Measurements from ENCODE around the gene TMEM212.
"Not testable (repeated sequence)": the region's sequence is repeated elsewhere in the genome, so short reads cannot be mapped to it uniquely, and the experiment has no call there.

TMEM212 gene

DNA sequence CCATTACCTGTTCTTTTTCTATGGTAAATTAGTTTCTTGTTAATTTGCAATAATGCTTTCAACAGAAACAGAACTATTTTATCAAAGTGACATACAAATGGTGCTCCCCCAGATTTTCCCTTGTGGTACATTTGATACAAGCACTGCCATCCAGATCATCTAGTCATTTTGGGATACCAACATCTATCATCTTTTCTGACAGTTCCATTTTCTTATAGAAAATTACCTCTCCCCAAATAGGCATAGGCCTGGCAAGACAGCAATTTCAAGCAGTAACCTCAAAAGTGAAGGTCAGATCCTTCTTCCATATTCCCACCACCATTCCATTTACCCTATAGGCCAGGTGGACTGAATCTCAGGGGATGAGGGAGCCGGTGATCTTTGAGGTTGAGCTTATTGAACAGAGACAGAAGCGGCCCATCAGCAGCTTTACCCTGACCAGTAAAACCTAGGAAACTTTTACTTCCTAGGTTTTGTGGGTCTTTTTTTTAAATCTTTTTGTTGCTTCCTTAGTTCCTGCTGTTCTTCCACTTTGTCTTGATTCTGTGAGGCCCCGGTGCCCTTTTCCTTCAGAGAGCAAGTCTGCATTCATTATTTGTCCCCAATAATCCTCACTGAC, 29.8 kb upstream of the TMEM212 start:
- DNase-seq, result no peak

DNA sequence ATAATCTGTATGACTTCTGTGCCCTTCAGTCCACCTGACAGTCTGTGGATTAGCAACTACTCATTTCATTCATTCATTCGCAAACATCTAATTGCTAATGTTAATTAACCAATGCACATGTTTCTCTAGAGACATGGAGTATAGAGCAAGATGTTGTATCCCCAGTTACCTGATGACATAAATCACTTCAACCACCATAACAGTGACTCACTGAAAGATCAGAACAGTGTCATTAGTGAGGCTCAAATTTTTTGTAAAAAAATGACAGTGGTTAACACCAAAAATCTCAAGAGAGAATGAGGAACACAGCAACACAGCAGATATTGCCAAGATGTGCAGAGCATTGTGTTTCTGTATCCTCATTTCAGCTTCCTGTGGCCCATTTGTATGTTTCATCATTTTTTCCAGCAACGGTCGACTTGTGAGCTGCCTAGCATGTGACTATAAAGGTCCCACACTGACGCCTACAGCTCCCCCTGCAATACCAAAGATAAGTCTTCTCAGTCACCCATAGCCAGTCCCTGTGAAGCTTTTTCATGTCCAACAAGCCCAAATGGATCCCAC, 29.2 kb upstream of the TMEM212 start:
- DNase-seq, result no peak

DNA sequence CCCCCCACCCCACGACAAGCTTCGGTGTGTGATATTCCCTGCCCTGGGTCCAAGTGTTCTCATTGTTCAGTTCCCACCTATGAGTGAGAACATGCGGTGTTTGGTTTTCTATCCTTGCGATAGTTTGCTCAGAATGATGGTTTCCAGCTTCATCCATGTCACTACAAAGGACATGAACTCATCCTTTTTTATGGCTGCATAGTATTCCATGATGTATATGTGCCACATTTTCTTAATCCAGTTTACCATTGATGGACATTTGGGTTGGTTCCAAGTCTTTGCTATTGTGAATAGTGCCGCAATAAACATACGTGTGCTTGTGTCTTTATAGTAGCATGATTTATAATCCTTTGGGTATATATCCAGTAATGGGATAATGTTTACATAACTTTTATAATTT, 28.5 kb upstream of the TMEM212 start:
- DNase-seq, result not testable (repeated sequence)

DNA sequence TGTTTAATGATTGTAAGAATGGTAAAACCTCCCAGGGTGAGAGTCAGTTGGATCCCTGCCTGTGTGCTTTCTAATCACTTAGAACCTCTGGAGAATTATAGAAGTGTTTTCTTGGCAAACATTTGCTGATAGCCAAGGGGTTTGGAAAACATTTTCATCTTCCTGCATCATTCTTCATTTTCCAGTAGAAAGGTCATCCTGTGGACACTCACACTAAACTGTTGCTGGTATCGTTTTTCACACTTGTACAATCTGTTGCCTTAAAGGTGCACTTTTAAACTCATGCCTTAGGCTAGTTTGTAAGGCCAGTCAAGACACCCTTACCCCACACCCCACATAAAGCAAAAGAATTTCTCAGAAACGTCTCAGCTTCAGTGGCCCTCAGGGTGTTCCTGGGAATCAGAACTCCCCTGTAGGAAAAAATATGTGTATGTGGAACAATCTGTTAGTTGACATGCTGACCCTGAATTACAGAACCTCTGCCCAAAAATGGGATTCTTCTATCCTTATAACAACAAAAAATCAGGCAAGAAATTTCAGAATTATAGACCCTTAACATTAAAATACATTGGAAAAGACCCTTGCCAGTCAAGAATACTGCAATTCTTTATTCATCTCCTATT, 27.1 kb upstream of the TMEM212 start:
- no peak for DNase-seq

DNA sequence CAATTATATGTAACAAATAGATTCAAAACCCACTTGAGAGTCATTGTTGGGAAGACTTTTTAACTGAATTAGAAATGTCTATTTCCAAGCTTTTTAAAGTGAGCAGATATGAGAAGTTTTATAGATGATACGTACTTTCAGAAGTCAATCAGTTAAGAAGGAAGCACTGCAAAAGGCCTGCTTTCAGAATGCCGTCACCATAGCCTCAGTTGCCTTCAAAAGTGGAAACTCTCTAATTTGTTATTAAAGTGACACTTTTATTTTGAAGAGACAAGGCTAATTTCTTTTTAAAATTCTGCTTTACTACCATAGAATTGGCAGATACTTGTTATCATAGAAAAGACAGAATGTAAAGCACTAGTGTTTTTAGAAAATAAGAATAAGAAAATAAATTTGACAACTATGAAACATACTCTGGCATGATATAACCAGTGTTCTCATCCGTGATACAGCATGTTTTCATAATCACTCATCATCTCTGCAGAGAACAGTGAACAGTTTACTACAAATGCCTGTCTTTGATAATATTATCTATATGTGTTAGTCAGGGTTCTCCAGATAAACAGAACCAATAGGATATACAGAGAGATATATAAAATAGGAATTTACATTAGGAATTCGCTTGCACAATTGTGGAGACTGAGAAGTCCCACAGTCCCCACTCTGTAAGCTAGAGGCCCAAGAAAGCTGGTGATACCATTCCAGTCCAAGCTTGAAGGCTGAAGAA, 25.9 kb upstream of the TMEM212 start:
- DNase-seq, result no peak

DNA sequence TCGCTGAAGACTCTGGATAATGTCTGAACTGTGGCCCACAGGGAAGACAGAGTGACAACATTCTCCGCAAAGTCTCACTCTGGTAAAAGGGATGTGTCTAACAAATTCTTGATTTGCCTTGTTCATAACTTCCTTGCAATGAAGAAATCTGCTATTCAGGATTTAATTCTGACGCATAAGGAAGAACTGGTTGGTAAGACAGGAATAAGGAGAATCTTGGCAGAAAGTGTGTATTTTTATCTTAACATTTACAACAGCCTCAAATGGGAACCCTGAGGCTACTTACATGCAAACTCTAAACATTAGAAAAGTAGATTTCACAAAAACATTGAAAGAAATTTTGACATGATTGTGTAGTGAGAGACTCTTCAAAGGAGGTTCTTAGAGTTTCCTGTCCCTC, 22.1 kb upstream of the TMEM212 start:
- no peak for DNase-seq

DNA sequence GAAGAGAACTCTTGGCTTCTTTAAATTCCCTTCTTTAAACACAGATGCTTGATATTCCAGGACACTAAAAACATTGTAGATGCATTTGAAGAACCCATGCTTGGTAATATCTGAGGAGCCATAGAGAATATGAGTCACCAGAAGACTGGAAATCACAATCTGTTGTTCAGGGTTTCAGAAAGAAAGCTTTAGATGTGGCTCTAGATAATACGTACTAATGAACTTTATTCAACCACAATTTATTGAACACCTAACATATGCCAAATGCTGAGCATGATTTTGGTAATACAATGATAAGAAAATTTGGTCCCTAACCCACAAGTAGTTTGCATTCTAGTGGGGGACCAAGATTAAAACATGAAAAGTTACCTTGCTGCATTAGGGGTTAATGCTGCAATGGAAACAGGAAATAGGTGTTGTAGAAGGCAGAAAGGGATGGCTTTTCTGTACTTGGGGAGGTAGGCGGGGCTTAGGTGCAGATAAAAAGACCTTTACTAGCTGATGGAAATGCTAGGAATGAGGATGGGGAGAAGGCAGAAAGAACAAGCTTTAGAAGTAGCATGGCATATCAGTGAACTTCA, 21.3 kb upstream of the TMEM212 start:
- DNase-seq, result no peak

DNA sequence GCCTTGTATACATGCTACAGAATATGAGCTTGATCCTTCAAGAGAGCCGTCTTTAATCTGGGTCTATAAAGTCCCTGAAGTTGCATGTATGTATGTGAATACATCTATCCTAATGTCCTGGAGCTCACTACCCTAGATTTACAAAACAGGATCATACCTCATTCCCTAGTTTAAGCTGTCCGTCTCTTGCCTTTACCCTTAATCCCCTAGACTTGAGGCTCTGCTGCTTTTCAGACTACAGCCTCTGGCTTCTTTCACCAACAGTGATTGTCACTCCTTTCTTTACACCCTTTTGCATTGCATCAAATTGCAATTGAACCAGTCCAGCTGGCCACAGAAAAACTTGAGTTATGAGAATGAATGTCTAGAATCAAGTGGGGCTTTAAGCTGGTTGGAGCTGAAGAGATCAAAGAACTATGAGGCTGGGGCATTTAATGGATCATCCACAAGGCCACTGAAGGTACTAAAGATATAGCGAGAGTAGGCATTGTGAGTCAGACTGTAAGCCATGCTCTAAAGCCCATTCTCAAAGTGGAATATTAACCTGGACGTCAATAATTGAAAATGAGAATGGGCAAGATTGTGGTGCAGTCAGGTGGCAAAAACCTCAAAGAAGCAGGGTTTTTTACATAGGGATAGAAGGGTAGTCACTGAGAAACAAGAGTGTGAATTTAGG, 20.6 kb upstream of the TMEM212 start:
- DNase-seq, result no peak

DNA sequence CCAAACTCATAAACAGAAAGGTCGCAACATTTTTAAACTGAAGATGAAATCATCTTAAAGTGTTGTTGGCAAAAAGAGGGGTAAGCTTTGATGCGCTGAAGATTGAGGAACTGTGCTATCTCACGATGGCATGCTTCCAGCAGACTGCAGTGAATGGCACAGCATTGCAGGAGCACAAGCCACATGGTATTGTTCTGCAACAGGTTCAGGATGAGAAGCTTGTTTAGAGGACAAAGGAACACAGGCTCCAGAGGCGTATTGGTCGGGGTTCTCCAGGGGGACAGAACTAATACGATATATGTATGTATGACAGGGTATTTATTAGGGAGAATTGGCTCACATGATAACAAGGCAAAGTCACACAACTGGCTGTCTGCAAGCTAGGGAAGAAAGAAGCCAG, 19.0 kb upstream of the TMEM212 start:
- DNase-seq, result no peak

DNA sequence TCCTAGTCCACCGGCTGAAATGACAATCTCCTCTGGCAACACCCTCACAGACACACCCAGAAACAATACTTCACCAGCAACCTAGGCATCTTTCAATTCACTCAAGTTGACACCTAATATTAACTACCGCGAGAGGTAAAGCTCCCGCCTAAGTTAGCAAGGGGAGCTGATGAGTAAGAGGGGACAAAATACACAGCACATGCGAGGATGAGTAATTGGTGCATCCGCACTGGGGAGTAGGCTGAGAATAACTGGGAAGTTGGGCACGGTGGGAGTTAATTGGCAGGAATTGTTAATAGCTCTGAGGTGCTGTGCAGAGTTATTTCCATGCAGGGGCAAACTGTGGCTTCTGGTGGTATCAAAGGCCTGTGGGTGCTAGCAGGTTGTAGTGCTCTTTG, 18.3 kb upstream of the TMEM212 start:
- DNase-seq, result no peak

DNA sequence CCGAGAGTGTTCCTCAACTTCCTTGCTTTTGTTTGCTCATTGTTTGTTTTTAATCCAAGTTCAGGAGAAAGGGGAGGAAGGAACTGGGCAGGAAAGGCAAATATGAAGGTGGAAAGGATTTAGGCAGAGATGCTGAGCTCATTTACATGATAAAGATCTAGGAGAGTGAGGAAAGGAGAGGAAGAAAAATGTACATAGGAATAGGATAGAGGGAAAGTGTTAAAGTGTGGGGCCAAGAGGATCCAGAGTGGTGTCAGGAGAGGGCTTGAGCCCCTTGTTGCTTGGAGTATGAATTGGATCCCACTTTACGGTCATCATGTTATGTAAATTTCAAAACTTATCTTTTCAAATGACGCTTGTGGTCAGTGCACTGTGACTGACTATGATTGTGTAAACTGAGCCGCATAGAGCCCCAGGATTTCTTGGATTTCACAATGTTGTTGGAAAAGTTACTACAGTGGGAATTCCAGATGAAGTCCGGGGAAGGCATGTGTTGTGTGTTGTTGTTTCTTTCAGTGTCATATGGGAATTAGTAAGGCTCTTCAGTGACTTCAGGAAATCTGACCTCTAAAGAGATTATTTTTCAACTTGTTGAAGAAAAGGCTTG, 17.8 kb upstream of the TMEM212 start:
- no peak for DNase-seq

DNA sequence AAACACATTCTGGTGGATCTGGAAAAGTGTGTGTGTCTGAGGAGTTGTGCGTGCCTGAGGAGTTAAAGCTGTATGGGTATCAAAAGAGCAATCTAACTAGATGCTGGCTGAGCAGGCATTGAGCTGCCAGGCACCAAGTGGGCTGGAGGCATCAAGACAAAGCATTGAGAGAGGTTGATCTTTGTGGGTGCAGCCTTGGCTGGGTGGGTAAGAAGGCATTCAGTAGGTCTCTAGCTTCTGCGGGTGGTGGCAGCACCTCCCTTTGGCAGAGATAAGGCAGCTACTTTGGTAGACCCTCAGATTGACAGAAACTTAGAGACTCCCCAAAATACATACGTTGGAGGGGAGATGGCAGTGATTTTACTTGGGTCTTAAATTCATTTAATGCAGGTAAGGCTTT, 15.8 kb upstream of the TMEM212 start:
- no peak for DNase-seq

DNA sequence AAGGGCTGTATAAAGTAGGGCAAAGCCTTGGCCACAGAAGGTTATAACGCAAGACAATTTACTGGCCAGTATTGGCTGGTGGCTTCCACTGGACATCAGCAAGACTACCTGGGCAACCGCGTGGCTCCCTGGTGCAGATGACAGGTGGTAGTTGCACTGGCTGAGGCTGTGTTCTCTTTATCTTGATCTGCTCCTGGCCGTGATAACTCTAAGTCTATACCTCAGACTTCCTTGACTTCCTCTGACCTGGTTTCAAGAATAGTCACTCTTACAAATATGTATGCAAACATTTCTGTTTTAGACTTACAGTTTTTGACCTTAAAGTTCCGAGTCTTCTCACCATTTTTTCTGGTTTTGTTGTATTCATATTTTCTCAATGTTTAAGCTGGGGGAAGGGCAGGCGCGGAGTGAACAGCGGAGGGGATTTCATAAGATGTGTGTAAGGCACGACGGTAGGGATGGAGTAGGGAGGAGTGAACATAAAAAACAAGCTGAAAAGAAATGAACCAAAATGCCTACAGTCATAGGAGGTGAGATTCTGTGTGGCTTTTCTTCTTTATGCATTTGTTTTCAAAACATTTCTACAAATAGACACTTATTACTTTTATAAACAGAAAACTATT, 15.2 kb upstream of the TMEM212 start:
- no peak for DNase-seq

DNA sequence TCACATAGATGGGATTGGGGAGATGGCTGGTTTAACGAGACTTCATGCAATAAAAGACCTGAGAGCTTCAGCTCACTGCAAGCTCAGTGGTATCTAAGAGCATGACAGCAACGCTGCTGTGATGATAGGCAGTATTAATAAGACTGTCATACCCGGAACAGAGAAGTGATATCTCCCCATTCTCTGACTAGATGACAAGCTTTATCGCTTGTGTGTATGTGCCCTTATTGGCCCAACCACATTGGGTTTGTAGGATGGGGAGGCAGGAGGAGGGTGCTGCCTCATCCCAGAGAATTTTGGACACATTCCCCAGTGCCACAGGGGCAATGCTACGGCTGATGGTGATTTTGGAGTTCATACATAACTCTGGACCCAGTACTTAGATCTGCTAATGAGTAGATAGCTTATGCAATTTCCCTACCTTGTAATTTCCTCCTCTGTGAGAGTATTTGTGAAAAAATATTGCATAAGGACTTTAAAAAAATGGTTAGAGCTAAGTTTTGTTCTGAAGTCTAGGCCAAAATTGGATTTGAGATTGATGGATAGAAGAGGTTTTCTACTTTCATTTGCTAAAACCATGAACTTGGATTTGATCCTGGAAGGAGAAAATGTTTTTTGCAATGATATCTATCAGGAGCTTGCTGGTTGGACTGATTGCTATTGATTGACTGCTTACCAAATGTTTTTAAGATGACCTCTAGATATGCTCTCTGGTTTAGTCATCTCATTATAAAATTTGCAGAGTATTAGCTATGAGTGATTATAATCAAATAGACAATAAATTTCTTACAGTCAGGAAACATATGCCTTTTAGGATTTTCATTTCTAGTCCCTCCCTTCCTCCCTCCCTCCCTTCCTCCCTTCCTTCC, 14.0 kb upstream of the TMEM212 start:
- DNase-seq, result no peak

DNA sequence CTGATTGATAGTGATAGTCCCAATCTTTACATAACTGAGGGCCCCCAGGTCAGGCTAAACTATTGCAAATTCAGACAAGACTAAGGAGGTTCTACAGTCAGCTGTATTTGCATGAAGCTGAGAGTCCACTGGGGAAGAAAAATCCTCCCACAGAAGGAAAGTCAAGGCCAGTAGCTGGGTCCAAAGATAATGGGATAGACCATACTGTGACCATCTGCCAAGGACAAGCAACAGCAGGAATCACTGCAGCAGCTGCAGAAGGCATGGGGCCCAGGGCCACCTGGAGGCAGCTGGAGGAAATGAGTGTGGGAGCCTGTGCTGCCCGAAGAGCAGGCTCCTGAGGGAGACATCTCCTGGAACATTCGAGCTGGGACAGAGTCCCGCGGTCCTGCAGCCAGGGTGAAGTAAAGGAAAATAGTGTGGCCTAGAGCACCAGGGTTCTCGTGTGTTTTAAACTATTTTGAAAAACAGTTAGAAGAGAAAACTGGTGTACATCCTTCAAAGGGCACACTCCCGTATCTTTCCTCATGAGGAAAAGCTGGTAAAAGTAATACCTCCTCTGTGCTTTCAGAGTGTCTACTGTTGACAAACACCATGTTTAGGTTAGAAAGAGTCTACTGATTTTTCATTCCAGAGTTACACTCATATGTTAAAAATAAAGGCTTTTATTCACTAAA, 13.2 kb upstream of the TMEM212 start:
- DNase-seq, result peak; percentile 35

DNA sequence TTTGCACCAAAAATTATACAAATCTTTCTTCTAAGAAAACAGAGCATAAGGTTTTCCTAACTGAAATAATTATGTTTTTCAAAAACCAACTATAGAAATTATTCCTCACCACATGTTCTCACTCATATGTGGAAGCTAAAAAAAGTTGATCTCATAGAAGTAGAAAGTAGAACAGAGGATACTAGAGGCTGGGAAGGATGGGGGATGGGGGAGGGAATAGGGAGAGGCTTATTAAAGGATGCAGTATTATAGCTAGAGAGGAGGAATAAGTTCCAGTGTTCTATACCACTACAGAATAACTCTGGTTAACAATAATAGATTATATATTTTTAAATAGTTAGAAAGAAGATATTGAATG, 12.7 kb upstream of the TMEM212 start:
- DNase-seq, result no peak

DNA sequence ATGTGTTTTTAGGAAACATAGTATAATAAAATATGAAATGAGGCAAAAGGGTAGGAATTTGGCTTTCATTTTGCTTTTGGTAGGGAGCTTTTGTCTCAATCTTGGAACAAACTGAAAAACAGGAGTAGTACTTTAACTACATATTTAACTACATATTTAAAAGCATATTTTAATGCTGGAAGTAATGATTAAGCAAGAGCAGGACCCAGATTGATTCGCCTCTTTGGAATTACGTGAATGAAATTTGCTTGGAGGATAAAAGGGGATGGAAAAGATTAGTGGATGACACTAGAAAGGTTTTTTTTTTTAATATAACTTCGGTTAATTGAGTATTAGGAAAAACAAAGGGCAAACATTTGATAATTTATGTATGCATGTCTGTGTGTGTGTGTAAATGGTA, 11.2 kb upstream of the TMEM212 start:
- no peak for DNase-seq

DNA sequence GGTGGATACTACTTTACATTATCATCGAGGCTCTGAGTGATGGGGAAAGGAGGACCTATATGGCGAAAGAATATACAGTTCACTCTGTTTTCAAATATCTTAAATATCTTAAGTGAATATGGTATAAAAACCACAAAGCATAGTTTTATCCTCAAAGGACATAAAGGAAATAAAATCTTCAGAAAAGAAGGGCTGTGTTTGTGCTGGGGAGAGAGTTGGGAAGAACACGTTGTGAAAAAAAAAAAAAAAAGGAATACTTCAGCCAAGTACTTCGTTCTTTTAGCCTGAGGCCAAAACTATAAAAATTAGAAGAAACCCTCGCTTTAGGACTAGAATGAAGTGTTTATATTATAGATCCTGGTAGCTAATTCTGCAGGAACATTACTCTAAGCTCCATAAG, 10.2 kb upstream of the TMEM212 start:
- no peak for DNase-seq

DNA sequence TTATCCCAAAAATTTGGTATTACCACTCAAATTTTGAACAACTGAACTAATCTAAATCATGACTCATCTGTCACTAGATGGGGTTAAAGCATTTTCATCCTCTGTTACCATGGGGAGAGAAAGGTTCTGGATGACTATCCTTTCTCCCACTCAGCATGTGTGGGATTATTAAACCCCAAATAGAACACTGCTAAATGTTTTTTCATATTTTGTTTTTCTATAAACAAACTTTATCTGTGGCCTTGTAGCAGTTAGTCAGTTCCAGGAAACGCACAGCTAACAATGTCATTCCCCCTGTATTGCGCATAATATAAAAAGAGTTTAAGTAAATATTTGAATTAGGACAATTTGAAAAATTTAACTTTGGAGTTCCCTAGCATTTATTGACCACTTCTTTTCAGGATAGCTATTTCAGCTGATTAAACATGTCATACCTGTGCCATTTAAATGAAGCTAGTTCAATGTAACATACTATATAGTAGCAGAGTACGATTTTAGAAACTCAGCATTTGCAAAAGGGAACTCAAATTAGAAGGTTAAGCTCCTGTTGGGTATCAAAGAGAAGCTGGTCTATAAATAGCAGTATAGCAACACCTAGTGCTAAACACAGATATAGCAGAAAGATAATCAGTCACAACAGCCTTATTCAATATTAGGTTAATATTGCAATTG, 9.2 kb upstream of the TMEM212 start:
- no peak for DNase-seq

DNA sequence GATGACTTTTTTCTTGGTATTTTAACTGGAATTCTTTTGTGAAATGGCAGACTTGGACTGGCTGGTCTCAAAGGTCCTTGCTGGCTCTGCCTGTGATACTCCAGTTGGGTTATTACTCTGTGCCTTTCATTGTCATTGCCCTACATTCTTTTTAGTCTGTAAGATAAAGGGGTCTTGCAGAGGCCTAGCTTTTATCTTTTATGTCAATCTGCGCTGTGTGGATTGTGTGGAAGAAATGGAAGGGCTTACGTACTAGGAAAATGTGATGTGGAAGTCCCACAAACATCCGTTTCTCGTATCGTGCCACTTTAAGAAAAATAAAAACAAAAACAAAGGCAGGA, 8.7 kb upstream of the TMEM212 start:
- no peak for DNase-seq

Measured in NCI-H1048 (cell line).